OCI-LY7 (cell line): Measurements from ENCODE around the gene C9orf72. TPM values are rescaled to one million over a fixed set of nuclear protein-coding genes. Genes with fewer than 3 reads are reported as not detected.

ENCODE experiments used
- BruUV-seq: library from RNA; stranded (reverse); fragments of 400-500 nt; replicated peaks from 2 replicates; lab custom pipeline; 2021; lab: Mats Ljungman, UMichigan
- CTCF ChIA-PET: fragments of 300-600 bp; sonication (Branson Sonifier 250); formaldehyde crosslinking; loops from one replicate; lab custom pipeline; 2022; ENCODE audit warnings: antibody characterized with exemption; ENCODE audit not compliant: unreplicated experiment; lab: Charles Lee
- POLR2A ChIA-PET: fragments of 300-600 bp; sonication (Branson Sonifier 250); formaldehyde crosslinking; loops from one replicate; lab custom pipeline; 2022; ENCODE audit warnings: antibody characterized with exemption; lab: Charles Lee
- DNase-seq: peaks from one replicate; pipeline ENCODE4 v3.0.0-alpha.2; 2015; ENCODE audit warnings: low spot score
- H2AFZ ChIP-seq: fragments of 200-600 bp; sonication (generic), shearing (Covaris generic); 2 replicates; pipeline ENCODE4 v1.6.1; 2014; ENCODE audit warnings: mild to moderate bottlenecking, antibody characterized with exemption, low read length, moderate library complexity
- H3K27ac ChIP-seq: fragments of 200-600 bp; sonication (generic); 2 replicates; pipeline ENCODE4 v1.5.1; 2014; ENCODE audit warnings: mixed run types, low read depth, mild to moderate bottlenecking, moderate library complexity, low read length, inconsistent platforms; ENCODE audit not compliant: poor library complexity, severe bottlenecking
- H3K36me3 ChIP-seq: fragments of 200-600 bp; sonication (generic); 2 replicates; pipeline ENCODE4 v1.6.1; 2014; ENCODE audit warnings: mild to moderate bottlenecking, antibody characterized with exemption, low read length, moderate library complexity, mixed read lengths; ENCODE audit not compliant: insufficient read depth
- H3K4me1 ChIP-seq: fragments of 200-600 bp; sonication (generic); 2 replicates; pipeline ENCODE4 v1.5.1; 2014; ENCODE audit warnings: mild to moderate bottlenecking, low read length; ENCODE audit not compliant: insufficient read depth, poor library complexity, severe bottlenecking
- H3K4me2 ChIP-seq: fragments of 200-600 bp; sonication (generic); 2 replicates; pipeline ENCODE4 v1.6.1; 2014; ENCODE audit warnings: mild to moderate bottlenecking, low read length
- H3K4me3 ChIP-seq: fragments of 200-600 bp; sonication (generic); 2 replicates; pipeline ENCODE4 v1.5.1; 2014; ENCODE audit warnings: mild to moderate bottlenecking, low read depth, low read length; ENCODE audit not compliant: poor library complexity, severe bottlenecking
- H3K79me2 ChIP-seq: fragments of 200-600 bp; sonication (generic); 2 replicates; pipeline ENCODE4 v1.6.1; 2016; ENCODE audit warnings: low read depth, mild to moderate bottlenecking, low read length, moderate library complexity, mixed read lengths; ENCODE audit not compliant: insufficient read depth
- H3K9me2 ChIP-seq: fragments of 200-600 bp; sonication (generic); 2 replicates; pipeline ENCODE4 v1.6.1; 2016; ENCODE audit warnings: mild to moderate bottlenecking, low read length, mixed read lengths; ENCODE audit not compliant: insufficient read depth
- H3K9me3 ChIP-seq: fragments of 200-600 bp; sonication (generic); 2 replicates; pipeline ENCODE4 v1.6.1; 2014; ENCODE audit warnings: mild to moderate bottlenecking, mixed run types, low read length, mixed read lengths
- H4K20me1 ChIP-seq: fragments of 200-600 bp; sonication (generic); 2 replicates; pipeline ENCODE4 v1.6.1; 2014; ENCODE audit warnings: mild to moderate bottlenecking, antibody characterized with exemption, low read length, moderate library complexity, mixed read lengths; ENCODE audit not compliant: insufficient read depth
- EZH2phosphoT487 ChIP-seq: fragments of 200-600 bp; sonication (generic); IDR thresholded peaks from 2 replicates; pipeline ENCODE4 v1.6.1; 2018; ENCODE audit warnings: low read depth, borderline replicate concordance, mild to moderate bottlenecking, mixed run types, antibody characterized with exemption, low read length, moderate library complexity, mixed read lengths
- intact Hi-C: fragments of 100-400 bp; cut with micrococcal nuclease; formaldehyde crosslinking; loops from one replicate; pipeline ENCODE4 v1.10.0; 2022; ENCODE audit not compliant: unreplicated experiment
- total RNA-seq, 2 experiments: library from RNA; depleted of rRNA in 1 of 2; stranded (reverse); fragments of >200 nt in 1 of 2; shearing (Covaris generic) in 1 of 2; gene quantifications; 2 replicates each; pipeline ENCODE4 v1.2.3, GENCODE V29; 2014 to 2022
- TF ChIP-seq, protein P1 (sequence below): fragments of 200-600 bp; sonication (generic); conservative IDR thresholded peaks from 2 replicates; pipeline ENCODE4 v1.5.1; 2014; ENCODE audit warnings: mild to moderate bottlenecking, antibody characterized with exemption, low read length, moderate library complexity, mixed read lengths

C9orf72 gene
- total RNA-seq, 2 experiments from 2014 or later: 12.3 to 16.4 TPM

DNA sequence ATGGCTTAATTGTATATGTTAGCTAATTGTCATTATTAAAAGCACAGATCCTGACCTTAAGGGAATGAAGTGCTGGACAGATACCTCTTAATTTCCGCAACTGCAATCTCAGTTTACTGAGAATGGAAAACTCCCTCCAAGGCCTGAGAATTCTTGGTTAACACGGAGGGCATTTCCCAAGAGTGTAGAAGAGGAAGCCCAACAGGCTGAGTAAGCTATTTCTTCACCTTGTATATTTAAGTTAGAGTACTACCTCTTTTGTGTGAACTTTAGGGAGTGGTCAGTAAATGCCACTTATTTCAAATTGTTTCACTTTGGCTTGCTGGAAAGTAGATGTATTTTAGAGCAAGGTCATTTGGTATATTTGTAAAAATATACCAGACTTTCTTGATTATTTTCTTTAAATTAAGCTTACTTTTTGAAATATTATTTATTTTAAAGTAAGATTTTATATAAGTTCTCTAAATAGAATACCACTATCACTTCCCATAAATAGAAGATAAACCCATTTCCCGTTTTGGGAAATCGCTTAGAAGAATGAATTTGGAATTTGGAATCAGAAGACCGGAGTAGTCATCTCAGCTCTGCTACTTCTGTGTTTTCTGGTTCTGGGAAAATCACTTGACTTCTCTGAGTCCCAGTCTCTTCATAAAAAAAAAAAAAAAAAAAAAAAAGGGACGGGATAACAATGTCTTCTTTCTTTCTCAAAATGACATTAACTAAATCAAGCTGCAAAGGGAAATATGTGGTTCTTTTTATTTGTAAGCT is 26.0 kb upstream of the C9orf72 start:
- DNase-seq: no peak
- CTCF ChIA-PET: no interaction called here
- no TSS peak for BruUV-seq

DNA sequence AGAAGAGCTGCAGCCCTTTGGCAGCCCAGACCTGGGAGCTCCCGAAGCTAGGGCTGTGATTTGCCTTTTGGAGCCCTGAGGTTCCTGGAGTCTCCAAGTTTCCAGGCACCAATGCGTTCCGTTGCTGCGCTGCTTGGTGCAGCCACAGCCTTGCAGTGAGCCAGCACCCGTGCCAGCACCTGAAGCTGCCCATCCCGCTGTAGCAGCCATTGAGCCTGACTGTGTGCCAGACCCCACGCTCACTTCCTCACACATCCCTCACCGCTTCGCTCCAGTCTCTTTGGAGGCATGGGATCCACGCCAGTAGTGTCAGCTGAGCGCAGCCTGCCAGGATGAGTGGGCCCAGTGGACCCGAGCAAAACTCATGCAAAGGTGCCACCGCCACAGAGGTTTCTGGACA is 22.5 kb upstream of the C9orf72 start:
- H3K36me3 ChIP-seq: no peaks in the 10 kb centered on the region
- no peaks in the 10 kb centered on the region for H3K4me1 ChIP-seq
- H3K4me2 ChIP-seq: no peak overlapping the region
- H3K27ac ChIP-seq: no peak overlapping the region
- H3K9me3 ChIP-seq: no peaks in the 10 kb centered on the region
- intact Hi-C loops: no loop called here
- TF ChIP-seq EZH2phosphoT487: no peak
- TF ChIP-seq, protein P1, sequence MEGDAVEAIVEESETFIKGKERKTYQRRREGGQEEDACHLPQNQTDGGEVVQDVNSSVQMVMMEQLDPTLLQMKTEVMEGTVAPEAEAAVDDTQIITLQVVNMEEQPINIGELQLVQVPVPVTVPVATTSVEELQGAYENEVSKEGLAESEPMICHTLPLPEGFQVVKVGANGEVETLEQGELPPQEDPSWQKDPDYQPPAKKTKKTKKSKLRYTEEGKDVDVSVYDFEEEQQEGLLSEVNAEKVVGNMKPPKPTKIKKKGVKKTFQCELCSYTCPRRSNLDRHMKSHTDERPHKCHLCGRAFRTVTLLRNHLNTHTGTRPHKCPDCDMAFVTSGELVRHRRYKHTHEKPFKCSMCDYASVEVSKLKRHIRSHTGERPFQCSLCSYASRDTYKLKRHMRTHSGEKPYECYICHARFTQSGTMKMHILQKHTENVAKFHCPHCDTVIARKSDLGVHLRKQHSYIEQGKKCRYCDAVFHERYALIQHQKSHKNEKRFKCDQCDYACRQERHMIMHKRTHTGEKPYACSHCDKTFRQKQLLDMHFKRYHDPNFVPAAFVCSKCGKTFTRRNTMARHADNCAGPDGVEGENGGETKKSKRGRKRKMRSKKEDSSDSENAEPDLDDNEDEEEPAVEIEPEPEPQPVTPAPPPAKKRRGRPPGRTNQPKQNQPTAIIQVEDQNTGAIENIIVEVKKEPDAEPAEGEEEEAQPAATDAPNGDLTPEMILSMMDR: no peak
- DNase-seq: no peak
- no peaks in the 10 kb centered on the region for H3K79me2 ChIP-seq
- no peaks in the 10 kb centered on the region for H3K9me2 ChIP-seq
- ChIA-PET CTCF (no interaction called here), POLR2A (no interaction called here)
- H4K20me1 ChIP-seq: no peaks in the 10 kb centered on the region
- no TSS peak for BruUV-seq
- no peak overlapping the region for H2AFZ ChIP-seq
- H3K4me3 ChIP-seq: no peak overlapping the region

More for the DNA sequence above, 26.0 kb upstream of the C9orf72 start:
- no peaks in the 10 kb centered on the region for H3K79me2 ChIP-seq
- intact Hi-C loops: no loop called here
- no peak overlapping the region for H3K27ac ChIP-seq
- no peak overlapping the region for H3K4me2 ChIP-seq
- no peak overlapping the region for H3K4me3 ChIP-seq
- no peaks in the 10 kb centered on the region for H3K9me2 ChIP-seq
- H4K20me1 ChIP-seq: no peaks in the 10 kb centered on the region
- H3K4me1 ChIP-seq: no peaks in the 10 kb centered on the region
- POLR2A ChIA-PET: interaction anchor here (0.6 to 1.2 kb wide), 4 partner anchors 8 to 402 kb away, joined by 3 to 5 read pairs (median 4); no protein-coding TSS in a partner anchor
- H2AFZ ChIP-seq: no peak overlapping the region
- H3K36me3 ChIP-seq: no peaks in the 10 kb centered on the region
- TF ChIP-seq, protein P1: no peak
- TF ChIP-seq EZH2phosphoT487: no peak
- H3K9me3 ChIP-seq: no peaks in the 10 kb centered on the region

DNA sequence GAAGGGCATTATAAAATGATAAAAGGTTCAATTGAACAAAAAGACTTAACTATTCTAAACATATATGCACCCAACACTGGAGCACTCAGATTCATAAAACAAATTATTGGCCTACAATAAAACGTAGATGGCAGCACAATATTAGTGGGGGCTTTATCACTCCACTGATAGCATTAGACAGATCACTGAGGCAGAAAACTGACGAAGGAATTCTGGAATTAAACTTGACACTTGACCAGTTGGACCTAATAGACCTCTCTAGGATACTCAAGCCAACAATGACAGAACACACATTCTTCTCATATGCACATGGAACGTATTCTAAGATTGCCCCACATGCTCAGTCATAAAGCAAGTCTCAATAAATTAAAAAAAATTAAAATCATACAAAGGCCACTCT is 18.4 kb upstream of the C9orf72 start:
- TF ChIP-seq, protein P1: no peak
- TF ChIP-seq EZH2phosphoT487: no peak
- POLR2A ChIA-PET: interaction anchor here (1.0 kb wide), 1 partner anchor 8 kb away, joined by 3 read pairs; no protein-coding TSS in a partner anchor
- Histone ChIP-seq H3K9me3 (no peaks in the 10 kb centered on the region), H3K9me2 (0 out of 2 replicates have a peak, but pooled peaks cover 6% of the 10 kb centered on the region), H3K79me2 (no peaks in the 10 kb centered on the region), H3K27ac (no peak overlapping the region), H2AFZ (no peak overlapping the region), H4K20me1 (no peaks in the 10 kb centered on the region), H3K36me3 (no peaks in the 10 kb centered on the region), H3K4me1 (peaks cover 8% of the 10 kb centered on the region), H3K4me3 (no peak overlapping the region), H3K4me2 (no peak overlapping the region)
- CTCF ChIA-PET: no interaction called here
- no peak for DNase-seq
- BruUV-seq: no TSS peak
- intact Hi-C loops: no loop called here
